ENCODE results near the gene RPRD1A. TPM values are rescaled to one million over a fixed set of nuclear protein-coding genes. Genes with fewer than 3 reads are reported as not detected.
"Not testable (repeated sequence)": the region's sequence is repeated elsewhere in the genome, so short reads cannot be mapped to it uniquely, and the experiment has no call there.

RPRD1A gene
- total RNA-seq, 1 donor from 2014 or later, result 44.7 TPM

- TF ChIP-seq, protein P1, sequence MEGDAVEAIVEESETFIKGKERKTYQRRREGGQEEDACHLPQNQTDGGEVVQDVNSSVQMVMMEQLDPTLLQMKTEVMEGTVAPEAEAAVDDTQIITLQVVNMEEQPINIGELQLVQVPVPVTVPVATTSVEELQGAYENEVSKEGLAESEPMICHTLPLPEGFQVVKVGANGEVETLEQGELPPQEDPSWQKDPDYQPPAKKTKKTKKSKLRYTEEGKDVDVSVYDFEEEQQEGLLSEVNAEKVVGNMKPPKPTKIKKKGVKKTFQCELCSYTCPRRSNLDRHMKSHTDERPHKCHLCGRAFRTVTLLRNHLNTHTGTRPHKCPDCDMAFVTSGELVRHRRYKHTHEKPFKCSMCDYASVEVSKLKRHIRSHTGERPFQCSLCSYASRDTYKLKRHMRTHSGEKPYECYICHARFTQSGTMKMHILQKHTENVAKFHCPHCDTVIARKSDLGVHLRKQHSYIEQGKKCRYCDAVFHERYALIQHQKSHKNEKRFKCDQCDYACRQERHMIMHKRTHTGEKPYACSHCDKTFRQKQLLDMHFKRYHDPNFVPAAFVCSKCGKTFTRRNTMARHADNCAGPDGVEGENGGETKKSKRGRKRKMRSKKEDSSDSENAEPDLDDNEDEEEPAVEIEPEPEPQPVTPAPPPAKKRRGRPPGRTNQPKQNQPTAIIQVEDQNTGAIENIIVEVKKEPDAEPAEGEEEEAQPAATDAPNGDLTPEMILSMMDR (IDR thresholded peaks at IDR 0.05), result no peak
- no peak for TF ChIP-seq POLR2A (IDR thresholded peaks at IDR 0.05)
- TF ChIP-seq POLR2AphosphoS5 (IDR thresholded peaks at IDR 0.05; ENCODE audit: insufficient read depth in 1 of 2, low read depth in 1 of 2), result no peak
- Histone ChIP-seq H3K9me3 (peaks cover 5% of the 10 kb centered on the region), H3K4me1 (no peaks in the 10 kb centered on the region), H3K27ac (no peak overlapping the region), H3K36me3 (no peaks in the 10 kb centered on the region), H3K4me3 (no peak overlapping the region), H3K27me3 (no peaks in the 10 kb centered on the region)
- intact Hi-C loops (cut with DNase I), result no loop called here
- no peak for DNase-seq (ENCODE audit: extremely low spot score in 2 of 2)
Observed at GRCh38 chr18:36101943-36102342, 34.6 kb upstream of the RPRD1A start.

DNA sequence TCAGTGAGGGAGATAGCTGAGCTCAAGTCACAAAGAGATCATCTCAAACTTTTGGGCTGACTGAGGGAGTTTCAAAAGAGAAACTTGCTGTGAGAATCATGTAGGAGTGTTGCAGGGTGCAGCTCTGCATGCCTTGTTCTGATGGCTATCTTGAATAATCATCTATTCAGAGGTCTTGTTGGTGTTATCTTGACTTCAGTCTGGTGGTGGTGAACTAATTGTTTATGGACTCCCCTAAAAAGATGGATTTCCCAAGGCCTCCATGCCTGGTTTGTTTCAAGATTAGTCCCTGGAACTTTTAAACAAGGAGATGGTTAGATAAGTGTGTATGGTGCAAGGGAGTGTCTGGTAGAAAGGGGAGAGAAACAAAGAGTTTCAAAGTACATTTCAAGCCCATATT, 32.0 kb upstream of the RPRD1A start:
- no peak overlapping the region for H3K4me3 ChIP-seq
- intact Hi-C loops (cut with DNase I), result loop anchor here (5.0 kb wide), 1 partner anchor 183 kb away; no protein-coding TSS in a partner anchor

DNA sequence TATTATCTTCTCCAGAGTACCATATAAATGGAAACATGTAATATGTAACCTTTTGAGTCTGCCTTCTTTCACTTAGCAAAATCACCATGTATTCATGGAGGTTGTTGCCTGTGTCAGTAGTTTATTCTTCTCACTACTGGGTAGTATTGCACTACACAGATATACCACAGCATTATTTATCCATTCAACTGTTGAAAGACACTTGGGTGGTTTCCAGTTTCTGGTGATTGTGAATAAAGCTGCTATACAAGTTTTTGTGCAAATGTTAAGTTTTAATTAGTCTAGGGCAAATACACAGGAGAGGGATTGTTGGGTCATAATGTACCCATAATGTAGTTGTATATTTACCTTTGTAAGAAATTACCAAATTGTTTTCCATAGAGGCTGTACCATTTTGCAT, 29.6 kb upstream of the RPRD1A start:
- TF ChIP-seq, protein P1 (IDR thresholded peaks at IDR 0.05), result no peak
- no peak for TF ChIP-seq POLR2A (IDR thresholded peaks at IDR 0.05)
- TF ChIP-seq POLR2AphosphoS5 (IDR thresholded peaks at IDR 0.05; ENCODE audit: insufficient read depth in 1 of 2, low read depth in 1 of 2), result no peak
- Histone ChIP-seq H3K27ac (no peak overlapping the region), H3K4me1 (no peaks in the 10 kb centered on the region), H3K4me3 (no peak overlapping the region), H3K9me3 (no peaks in the 10 kb centered on the region), H3K36me3 (no peaks in the 10 kb centered on the region), H3K27me3 (no peaks in the 10 kb centered on the region)
- intact Hi-C loops (cut with DNase I), result loop anchor here (5.0 kb wide), 1 partner anchor 185 kb away; no protein-coding TSS in a partner anchor
- no peak for DNase-seq (ENCODE audit: extremely low spot score in 2 of 2)

More for the DNA sequence above, 32.0 kb upstream of the RPRD1A start:
- no peaks in the 10 kb centered on the region for H3K36me3 ChIP-seq
- no peaks in the 10 kb centered on the region for H3K4me1 ChIP-seq
- peaks cover 5% of the 10 kb centered on the region for H3K9me3 ChIP-seq
- H3K27ac ChIP-seq, result no peak overlapping the region
- H3K27me3 ChIP-seq, result no peaks in the 10 kb centered on the region
- DNase-seq (ENCODE audit: extremely low spot score in 2 of 2), result no peak
- no peak for TF ChIP-seq POLR2AphosphoS5 (IDR thresholded peaks at IDR 0.05; ENCODE audit: insufficient read depth in 1 of 2, low read depth in 1 of 2)
- TF ChIP-seq POLR2A (IDR thresholded peaks at IDR 0.05), result no peak
- TF ChIP-seq, protein P1 (IDR thresholded peaks at IDR 0.05), result no peak

- Histone ChIP-seq H3K27me3 (no peaks in the 10 kb centered on the region), H3K27ac (no peak overlapping the region), H3K4me1 (no peaks in the 10 kb centered on the region), H3K9me3 (no peaks in the 10 kb centered on the region), H3K36me3 (no peaks in the 10 kb centered on the region), H3K4me3 (no peak overlapping the region)
- intact Hi-C loops (cut with DNase I), result loop anchor here (5.0 kb wide), 1 partner anchor 186 kb away; no protein-coding TSS in a partner anchor
- DNase-seq (ENCODE audit: extremely low spot score in 2 of 2), result no peak
- TF ChIP-seq, protein P1 (IDR thresholded peaks at IDR 0.05), result peak in 2 of 3 experiments; percentile 37 to 43
- no peak for TF ChIP-seq POLR2AphosphoS5 (IDR thresholded peaks at IDR 0.05; ENCODE audit: insufficient read depth in 1 of 2, low read depth in 1 of 2)
Observed at GRCh38 chr18:36095936-36096519, 28.7 kb upstream of the RPRD1A start.

- Histone ChIP-seq H3K4me1 (no peaks in the 10 kb centered on the region), H3K27ac (no peak overlapping the region), H3K36me3 (no peaks in the 10 kb centered on the region), H3K27me3 (no peaks in the 10 kb centered on the region), H3K4me3 (no peak overlapping the region), H3K9me3 (no peaks in the 10 kb centered on the region)
- DNase-seq (ENCODE audit: extremely low spot score in 2 of 2), result no peak
- TF ChIP-seq POLR2A (IDR thresholded peaks at IDR 0.05) (no peak), POLR2AphosphoS5 (IDR thresholded peaks at IDR 0.05; ENCODE audit: insufficient read depth in 1 of 2, low read depth in 1 of 2) (no peak)
- TF ChIP-seq, protein P1 (IDR thresholded peaks at IDR 0.05), result no peak
- intact Hi-C loops (cut with DNase I), result no loop called here
Observed at GRCh38 chr18:36094431-36094830, 27.1 kb upstream of the RPRD1A start.

DNA sequence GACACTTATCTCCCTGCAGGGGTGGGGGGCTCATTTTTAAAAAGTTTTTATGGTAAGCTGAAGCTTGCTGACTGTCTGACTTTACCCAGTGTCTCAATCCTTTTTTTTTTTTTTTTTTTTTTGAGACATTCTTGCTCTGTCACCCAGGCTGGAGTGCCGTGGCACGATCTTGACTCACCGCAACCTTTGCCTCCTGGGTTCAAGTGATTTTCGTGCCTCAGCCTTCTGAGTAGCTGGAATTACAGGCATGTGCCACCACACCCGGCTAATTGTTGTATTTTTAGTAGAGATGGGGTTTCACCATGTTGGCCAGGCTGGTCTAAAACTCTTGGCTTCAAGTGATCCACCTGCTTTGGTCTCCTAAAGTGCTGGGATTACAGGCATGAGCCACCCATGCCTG, 24.8 kb upstream of the RPRD1A start:
- H3K4me1 ChIP-seq; H3K27me3 ChIP-seq; H3K27ac ChIP-seq; H3K4me3 ChIP-seq; DNase-seq (ENCODE audit: extremely low spot score in 2 of 2); H3K36me3 ChIP-seq; H3K9me3 ChIP-seq; intact Hi-C loops (cut with DNase I): not testable (repeated sequence)

All from vagina (tissue), 2 donors.